Activated naive CD4-positive, alpha-beta T cell treated with anti-CD3 and anti-CD28 coated beads, Interleukin-2, amount 50 U/mL, for 24 hours (primary cell): ENCODE results near the gene XYLT2.

Source experiments
- H3K27ac Mint-ChIP-seq: one replicate; pipeline ENCODE4 v1.8.0; 2021; ENCODE audit warnings: mild to moderate bottlenecking, mixed read lengths
- H3K27me3 Mint-ChIP-seq: one replicate; pipeline ENCODE4 v1.8.0; 2021; ENCODE audit warnings: mixed read lengths
- H3K36me3 Mint-ChIP-seq: one replicate; pipeline ENCODE4 v1.8.0; 2021; ENCODE audit warnings: mixed read lengths
- H3K4me1 Mint-ChIP-seq: one replicate; pipeline ENCODE4 v1.8.0; 2021; ENCODE audit warnings: mixed read lengths
- H3K4me3 Mint-ChIP-seq: one replicate; pipeline ENCODE4 v1.8.0; 2021; ENCODE audit warnings: mild to moderate bottlenecking, mixed read lengths
- H3K9me3 Mint-ChIP-seq: one replicate; pipeline ENCODE4 v1.8.0; 2021; ENCODE audit warnings: mixed read lengths

XYLT2 gene

GRCh38 chr17:50353600-50354195 is 7.8 kb downstream of the XYLT2 start:
- Mint-ChIP-seq H3K27ac (no peak overlapping the region), H3K27me3 (no peaks in the 10 kb centered on the region), H3K36me3 (peaks cover 3% of the 10 kb centered on the region), H3K9me3 (no peaks in the 10 kb centered on the region), H3K4me3 (no peak overlapping the region), H3K4me1 (peaks cover 20% of the 10 kb centered on the region)

GRCh38 chr17:50354198-50354597 is 8.3 kb downstream of the XYLT2 start:
- Mint-ChIP-seq H3K9me3 (no peaks in the 10 kb centered on the region), H3K27me3 (no peaks in the 10 kb centered on the region), H3K4me1 (peaks cover 15% of the 10 kb centered on the region), H3K27ac (peak overlapping the region; percentile 8), H3K36me3 (peaks cover 3% of the 10 kb centered on the region), H3K4me3 (no peak overlapping the region)

GRCh38 chr17:50354776-50355175 is 8.8 kb downstream of the XYLT2 start:
- H3K27me3 Mint-ChIP-seq: no peaks in the 10 kb centered on the region
- H3K9me3 Mint-ChIP-seq: no peaks in the 10 kb centered on the region
- no peak overlapping the region for H3K27ac Mint-ChIP-seq
- no peak overlapping the region for H3K4me3 Mint-ChIP-seq
- peaks cover 13% of the 10 kb centered on the region for H3K4me1 Mint-ChIP-seq
- H3K36me3 Mint-ChIP-seq: peaks cover 3% of the 10 kb centered on the region

- Mint-ChIP-seq H3K27me3 (no peaks in the 10 kb centered on the region), H3K9me3 (no peaks in the 10 kb centered on the region), H3K4me1 (peaks cover 13% of the 10 kb centered on the region), H3K4me3 (no peak overlapping the region), H3K36me3 (peaks cover 3% of the 10 kb centered on the region), H3K27ac (no peak overlapping the region)
These were observed 9.4 kb downstream of the XYLT2 start for GRCh38 chr17:50355336-50355700.

GRCh38 chr17:50355701-50356341 is 9.9 kb downstream of the XYLT2 start:
- Mint-ChIP-seq H3K27ac (no peak overlapping the region), H3K36me3 (peaks cover 3% of the 10 kb centered on the region), H3K27me3 (no peaks in the 10 kb centered on the region), H3K4me1 (peaks cover 8% of the 10 kb centered on the region), H3K9me3 (no peaks in the 10 kb centered on the region), H3K4me3 (no peak overlapping the region)

- Mint-ChIP-seq H3K4me3 (no peak overlapping the region), H3K36me3 (peaks cover 3% of the 10 kb centered on the region), H3K4me1 (peaks cover 5% of the 10 kb centered on the region), H3K27me3 (no peaks in the 10 kb centered on the region), H3K9me3 (no peaks in the 10 kb centered on the region), H3K27ac (no peak overlapping the region)
These were observed 10.5 kb downstream of the XYLT2 start for GRCh38 chr17:50356418-50356817.

GRCh38 chr17:50356892-50357510 is 11.1 kb downstream of the XYLT2 start:
- Mint-ChIP-seq H3K4me1 (peaks cover 3% of the 10 kb centered on the region), H3K4me3 (no peak overlapping the region), H3K9me3 (no peaks in the 10 kb centered on the region), H3K36me3 (no peaks in the 10 kb centered on the region), H3K27ac (no peak overlapping the region), H3K27me3 (no peaks in the 10 kb centered on the region)

- H3K4me3 Mint-ChIP-seq: no peak overlapping the region
- H3K4me1 Mint-ChIP-seq: peaks cover 9% of the 10 kb centered on the region
- H3K9me3 Mint-ChIP-seq: no peaks in the 10 kb centered on the region
- H3K36me3 Mint-ChIP-seq: no peaks in the 10 kb centered on the region
- no peaks in the 10 kb centered on the region for H3K27me3 Mint-ChIP-seq
- no peak overlapping the region for H3K27ac Mint-ChIP-seq
These were observed 12.3 kb downstream of the XYLT2 start for GRCh38 chr17:50358177-50358576.

GRCh38 chr17:50359005-50359699 is 13.2 kb downstream of the XYLT2 start:
- H3K9me3 Mint-ChIP-seq: no peaks in the 10 kb centered on the region
- no peaks in the 10 kb centered on the region for H3K36me3 Mint-ChIP-seq
- no peaks in the 10 kb centered on the region for H3K27me3 Mint-ChIP-seq
- peaks cover 9% of the 10 kb centered on the region for H3K4me1 Mint-ChIP-seq
- no peak overlapping the region for H3K27ac Mint-ChIP-seq
- no peak overlapping the region for H3K4me3 Mint-ChIP-seq

- no peaks in the 10 kb centered on the region for H3K36me3 Mint-ChIP-seq
- H3K9me3 Mint-ChIP-seq: no peaks in the 10 kb centered on the region
- H3K27ac Mint-ChIP-seq: no peak overlapping the region
- H3K27me3 Mint-ChIP-seq: no peaks in the 10 kb centered on the region
- no peak overlapping the region for H3K4me3 Mint-ChIP-seq
- H3K4me1 Mint-ChIP-seq: peaks cover 9% of the 10 kb centered on the region
These were observed 14.1 kb downstream of the XYLT2 start for GRCh38 chr17:50359998-50360461.

GRCh38 chr17:50360486-50361115 is 14.7 kb downstream of the XYLT2 start:
- no peaks in the 10 kb centered on the region for H3K27me3 Mint-ChIP-seq

GRCh38 chr17:50361561-50362480 is 15.9 kb downstream of the XYLT2 start:
- no peaks in the 10 kb centered on the region for H3K27me3 Mint-ChIP-seq
- H3K9me3 Mint-ChIP-seq: no peaks in the 10 kb centered on the region
- peaks cover 9% of the 10 kb centered on the region for H3K4me1 Mint-ChIP-seq
- H3K4me3 Mint-ChIP-seq: peak overlapping the region; percentile 31
- peaks cover 3% of the 10 kb centered on the region for H3K36me3 Mint-ChIP-seq
- H3K27ac Mint-ChIP-seq: peak overlapping the region; percentile 6

More at GRCh38 chr17:50360486-50361115, 14.7 kb downstream of the XYLT2 start:
- Mint-ChIP-seq H3K27ac (no peak overlapping the region), H3K9me3 (no peaks in the 10 kb centered on the region), H3K36me3 (peaks cover under 1% of the 10 kb centered on the region), H3K4me1 (peaks cover 9% of the 10 kb centered on the region), H3K4me3 (no peak overlapping the region)

- Mint-ChIP-seq H3K27me3 (no peaks in the 10 kb centered on the region), H3K4me1 (peaks cover 9% of the 10 kb centered on the region), H3K9me3 (no peaks in the 10 kb centered on the region), H3K27ac (no peak overlapping the region), H3K36me3 (peaks cover 4% of the 10 kb centered on the region), H3K4me3 (no peak overlapping the region)
These were observed 16.7 kb downstream of the XYLT2 start for GRCh38 chr17:50362661-50363060.

GRCh38 chr17:50363217-50364060 is 17.5 kb downstream of the XYLT2 start:
- Mint-ChIP-seq H3K4me3 (no peak overlapping the region), H3K9me3 (no peaks in the 10 kb centered on the region), H3K4me1 (peaks cover 9% of the 10 kb centered on the region), H3K27ac (no peak overlapping the region), H3K36me3 (peaks cover 5% of the 10 kb centered on the region), H3K27me3 (no peaks in the 10 kb centered on the region)
